Fibroblast of lung (primary cell): ENCODE data around the gene ICE1.

Source experiments
- CTCF ChIP-seq, 2 donors: IDR thresholded peaks in 1 of 2; conservative IDR thresholded peaks in 1 of 2; 1 replicate in 1 of 2; 2 replicates in 1 of 2; pipeline ENCODE4 v1.5.1; 2011 to 2012; ENCODE audit warnings: low read length in 2 of 2, control low read depth in 1 of 2, inconsistent platforms in 1 of 2, low read depth in 1 of 2, mild to moderate bottlenecking in 1 of 2
- EZH2 ChIP-seq: IDR thresholded peaks from 2 replicates; pipeline ENCODE4 v1.5.1; 2012; ENCODE audit warnings: low read length, control low read depth, mild to moderate bottlenecking; ENCODE audit errors: missing control alignments

- TF ChIP-seq CTCF (conservative IDR thresholded peaks at IDR 0.05 in 1 of 2, IDR thresholded peaks at IDR 0.05 in 1 of 2; ENCODE audit: low read depth in 1 of 2, low read length in 2 of 2) (no peak), EZH2 (no peak)
Observed at GRCh38 chr5:5416733-5417132, 5.7 kb upstream of the ICE1 start.
